Inflammatory macrophage (primary cell): ENCODE results near the gene FAAP20.

Experiments
- DNase-seq, 2 donors: peaks; one replicate each; pipeline ENCODE4 v3.0.0-alpha.2; 2020 to 2022
- total RNA-seq, 18 experiments: gene quantifications; one replicate each; lab custom pipeline; 2026; ENCODE audit warnings: mixed read lengths in 6 of 18, inconsistent platforms in 2 of 18; lab: John Stamatoyannopoulos, UW

FAAP20 gene
- total RNA-seq: 2.1 to 9.4 (median 5.0) reads per million in 18 experiments

- DNase-seq: peak; percentile 24 to 61
These were observed at the start of gene FAAP20 for GRCh38 chr1:2194319-2194897. FAAP20 (minus strand) TSS chr1:2194772; CDS start chr1:2194749, 23 bp downstream.

- peak; percentile 64 to 91 for DNase-seq
These were observed 48.5 kb upstream of the FAAP20 start for GRCh38 chr1:2242814-2243725.

- DNase-seq: no peak
These were observed 47.2 kb upstream of the FAAP20 start for GRCh38 chr1:2241820-2242219.

GRCh38 chr1:2240270-2241156, 45.9 kb upstream of the FAAP20 start:
- DNase-seq: peak; percentile 74 to 76

- no peak for DNase-seq
These were observed 44.9 kb upstream of the FAAP20 start for GRCh38 chr1:2239384-2239985.

- DNase-seq: no peak
These were observed 44.4 kb upstream of the FAAP20 start for GRCh38 chr1:2239013-2239370.

GRCh38 chr1:2238361-2239012, 43.9 kb upstream of the FAAP20 start:
- no peak for DNase-seq

GRCh38 chr1:2237773-2238172, 43.2 kb upstream of the FAAP20 start:
- peak in 1 of 2 donors; percentile 25 for DNase-seq

GRCh38 chr1:2236695-2237677, 42.4 kb upstream of the FAAP20 start:
- no peak for DNase-seq

GRCh38 chr1:2235300-2235998, 40.9 kb upstream of the FAAP20 start:
- DNase-seq: no peak

- DNase-seq: no peak
These were observed 40.2 kb upstream of the FAAP20 start for GRCh38 chr1:2234762-2235113.

- DNase-seq: peak; percentile 96 to 99
These were observed 39.6 kb upstream of the FAAP20 start for GRCh38 chr1:2233997-2234761.

GRCh38 chr1:2233468-2233867, 38.9 kb upstream of the FAAP20 start:
- DNase-seq: no peak

GRCh38 chr1:2232916-2233438, 38.4 kb upstream of the FAAP20 start:
- DNase-seq: no peak

GRCh38 chr1:2232255-2232915, 37.8 kb upstream of the FAAP20 start:
- DNase-seq: peak; percentile 41 to 64

GRCh38 chr1:2231532-2232254, 37.1 kb upstream of the FAAP20 start:
- DNase-seq: peak; percentile 40 to 76

GRCh38 chr1:2230781-2231531, 36.4 kb upstream of the FAAP20 start:
- DNase-seq: no peak
